K562 (cell line): ENCODE measurements around the gene TMEM88. TPM values are rescaled to one million over a fixed set of nuclear protein-coding genes. Genes with fewer than 3 reads are reported as not detected.

ENCODE experiments used
- BRD9 ChIP-seq: fragments of 450-650 bp; IDR thresholded peaks from 2 replicates; pipeline ENCODE4 v1.6.1; 2018; ENCODE audit warnings: low read depth; ENCODE audit not compliant: partially characterized antibody
- CEBPG ChIP-seq, 3 experiments: fragments of 200-800 bp in 1 of 3; sonication (Bioruptor generic) in 1 of 3; sonication (generic) in 1 of 3; formaldehyde crosslinking in 1 of 3; IDR thresholded peaks in 2 of 3; conservative IDR thresholded peaks in 1 of 3; 2 replicates each; pipeline versions ENCODE4 v1.6.1 to v1.8.0; 2016 to 2022; ENCODE audit warnings: missing compliant biosample characterization in 2 of 3, missing genetic modification characterization in 2 of 3, mild to moderate bottlenecking in 1 of 3, missing genetic modification reagents in 1 of 3
- CREB1 ChIP-seq, 2 experiments: sonication (generic) in 1 of 2; formaldehyde crosslinking in 1 of 2; IDR thresholded peaks; 2 replicates each; pipeline versions ENCODE4 v1.6.1 to v1.8.0; 2012 to 2022; ENCODE audit warnings: inconsistent platforms in 1 of 2, mild to moderate bottlenecking in 1 of 2, missing genetic modification reagents in 1 of 2, moderate library complexity in 1 of 2
- ILF3 ChIP-seq: fragments of 450-650 bp; IDR thresholded peaks from 2 replicates; pipeline ENCODE4 v1.6.1; 2018; ENCODE audit warnings: antibody characterized with exemption, mild to moderate bottlenecking, moderate library complexity, borderline replicate concordance
- MAFK ChIP-seq: IDR thresholded peaks from 2 replicates; pipeline ENCODE4 v1.6.1; 2011; ENCODE audit warnings: low read length, improper control_type of control experiment
- PHF21A ChIP-seq: fragments of 450-650 bp; IDR thresholded peaks from 2 replicates; pipeline ENCODE4 v1.6.1; 2017; ENCODE audit warnings: low read depth, borderline replicate concordance
- PTRF ChIP-seq: fragments of 450-650 bp; IDR thresholded peaks from 2 replicates; pipeline ENCODE4 v1.6.1; 2016; ENCODE audit warnings: mild to moderate bottlenecking, missing genetic modification characterization, missing compliant biosample characterization
- SPI1 ChIP-seq: IDR thresholded peaks from 2 replicates; pipeline ENCODE4 v1.6.1; 2011; ENCODE audit warnings: low read depth, low read length, control low read depth, borderline replicate concordance
- TAF1 ChIP-seq: IDR thresholded peaks from 2 replicates; pipeline ENCODE4 v1.6.1; 2011; ENCODE audit warnings: mild to moderate bottlenecking, low read length, moderate library complexity; ENCODE audit not compliant: insufficient read depth, control insufficient read depth, severe bottlenecking; ENCODE audit errors: extremely low read depth
- ZBTB7A ChIP-seq: IDR thresholded peaks from 2 replicates; pipeline ENCODE4 v1.6.1; 2011; ENCODE audit warnings: low read depth, mild to moderate bottlenecking, low read length, moderate library complexity, borderline replicate concordance; ENCODE audit not compliant: control insufficient read depth
- ZBTB8A ChIP-seq: fragments of 450-650 bp; IDR thresholded peaks from 2 replicates; pipeline ENCODE4 v1.6.1; 2018; ENCODE audit warnings: mild to moderate bottlenecking, moderate library complexity; ENCODE audit not compliant: partially characterized antibody
- ZNF197 ChIP-seq: fragments of 200-800 bp; sonication (Bioruptor generic); IDR thresholded peaks from 2 replicates; pipeline ENCODE4 v1.6.1; 2016; ENCODE audit warnings: low read depth, missing genetic modification characterization, missing compliant biosample characterization
- ZNF354B ChIP-seq: fragments of 250-450 bp; sonication (Bioruptor Pico); IDR thresholded peaks from 2 replicates; pipeline ENCODE4 v1.4.0; 2020
- ZNF707 ChIP-seq: fragments of 250-450 bp; sonication (Bioruptor Pico); conservative IDR thresholded peaks from 2 replicates; pipeline ENCODE4 v1.8.0; 2022; ENCODE audit warnings: inconsistent platforms, mild to moderate bottlenecking, moderate library complexity
- ZNF717 ChIP-seq: fragments of 250-450 bp; sonication (Bioruptor Pico); IDR thresholded peaks from 2 replicates; pipeline ENCODE4 v1.5.0; 2021
- polyA plus RNA-seq, 8 experiments: library from polyadenylated mRNA; depleted of rRNA in 4 of 8; stranded (reverse) in 5 of 8; unstranded in 3 of 8; fragments of >200 nt; fragmentation: Nextera tagmentation in 2 of 8; fragmentation: Illumina TruSeq in 1 of 8; extraction: Ambion mirVana in 2 of 8; extraction: Trizol in 1 of 8; gene quantifications; 2 replicates each; pipeline versions ENCODE4 v1.2.1 to v1.2.3, GENCODE V29; 2011 to 2014; ENCODE audit warnings: inconsistent platforms in 1 of 8, missing spikeins in 1 of 8
- total RNA-seq, 7 experiments: library from RNA; depleted of rRNA in 6 of 7; stranded (reverse); fragments of >200 nt in 6 of 7; fragmentation: Illumina TruSeq in 2 of 7; extraction: Trizol in 2 of 7; gene quantifications; 2 replicates each; pipeline versions ENCODE4 v1.2.1 to v1.2.3, GENCODE V29; 2011 to 2021; ENCODE audit warnings: low replicate concordance in 1 of 7
- TF ChIP-seq, protein P1 (sequence below), 3 experiments: fragments of 200-800 bp in 1 of 3; fragments of 250-450 bp in 1 of 3; fragments of 450-650 bp in 1 of 3; sonication (Bioruptor Pico) in 1 of 3; sonication (Bioruptor generic) in 1 of 3; formaldehyde crosslinking in 1 of 3; IDR thresholded peaks; 2 replicates each; pipeline versions ENCODE4 v1.6.1 to v1.8.0; 2016 to 2022; ENCODE audit warnings: mild to moderate bottlenecking in 2 of 3, missing genetic modification characterization in 2 of 3, missing compliant biosample characterization in 1 of 3, moderate library complexity in 1 of 3
- TF ChIP-seq, protein P2 (sequence below): fragments of 450-650 bp; formaldehyde crosslinking; IDR thresholded peaks from 2 replicates; pipeline ENCODE4 v1.4.0; 2022; ENCODE audit warnings: mild to moderate bottlenecking, moderate library complexity
- TF ChIP-seq, protein P3 (sequence below): sonication (generic); formaldehyde crosslinking; IDR thresholded peaks from 2 replicates; pipeline ENCODE4 v1.9.0; 2022; ENCODE audit warnings: mild to moderate bottlenecking, missing genetic modification reagents
- TF ChIP-seq, protein P4 (sequence below), 3 experiments: IDR thresholded peaks in 2 of 3; conservative IDR thresholded peaks in 1 of 3; 2 replicates each; pipeline ENCODE4 v1.5.1; 2011 to 2012; ENCODE audit warnings: low read length in 3 of 3, mild to moderate bottlenecking in 3 of 3, control low read depth in 2 of 3, improper control_type of control experiment in 1 of 3, inconsistent platforms in 1 of 3, low read depth in 1 of 3, mixed read lengths in 1 of 3, moderate library complexity in 1 of 3; ENCODE audit not compliant: insufficient read depth in 2 of 3

TMEM88 gene
- total and polyA plus RNA-seq, 9 of the 15 experiments (the other 6 are each of a cell fraction or from before 2014, with no cell fraction given), result 0.10 to 1.4 (median 0.36) TPM; not detected in 3

DNA sequence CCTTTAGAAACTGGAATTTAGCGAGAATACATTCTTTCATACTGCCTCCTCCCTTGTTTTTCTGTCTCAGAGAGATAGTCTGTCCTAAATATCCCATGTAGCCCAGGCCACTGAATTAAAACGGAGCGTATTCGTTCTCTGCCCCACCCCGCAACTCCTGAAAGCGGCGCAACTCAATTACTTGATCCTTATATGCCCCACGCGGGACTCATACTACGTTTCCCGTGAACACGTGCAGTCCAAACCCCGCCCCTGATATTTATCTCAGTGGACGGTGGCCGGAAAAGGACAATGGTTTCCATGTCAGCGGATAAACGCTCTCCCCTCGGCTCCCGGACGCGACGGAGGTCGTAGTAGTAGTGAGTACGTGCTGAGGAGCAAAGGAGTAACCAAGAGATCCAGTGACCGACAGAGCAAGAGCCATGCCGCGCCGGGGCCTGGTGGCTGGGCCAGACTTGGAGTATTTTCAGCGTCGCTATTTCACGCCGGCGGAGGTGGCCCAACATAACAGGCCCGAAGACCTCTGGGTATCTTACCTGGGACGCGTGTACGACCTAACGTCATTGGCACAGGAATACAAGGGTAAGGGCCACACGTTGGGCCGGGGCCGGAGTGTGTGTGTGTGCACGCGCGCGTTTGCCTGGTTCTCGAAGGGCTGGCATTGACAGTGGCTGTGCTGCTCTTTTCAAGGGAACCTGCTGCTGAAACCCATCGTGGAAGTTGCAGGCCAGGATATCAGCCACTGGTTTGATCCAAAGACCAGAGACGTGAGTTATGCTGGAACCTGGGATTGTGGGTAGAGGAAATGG is 3.1 kb downstream of the TMEM88 start, which contains the start of gene CYB5D1 (continued):
- TF ChIP-seq, protein P1, sequence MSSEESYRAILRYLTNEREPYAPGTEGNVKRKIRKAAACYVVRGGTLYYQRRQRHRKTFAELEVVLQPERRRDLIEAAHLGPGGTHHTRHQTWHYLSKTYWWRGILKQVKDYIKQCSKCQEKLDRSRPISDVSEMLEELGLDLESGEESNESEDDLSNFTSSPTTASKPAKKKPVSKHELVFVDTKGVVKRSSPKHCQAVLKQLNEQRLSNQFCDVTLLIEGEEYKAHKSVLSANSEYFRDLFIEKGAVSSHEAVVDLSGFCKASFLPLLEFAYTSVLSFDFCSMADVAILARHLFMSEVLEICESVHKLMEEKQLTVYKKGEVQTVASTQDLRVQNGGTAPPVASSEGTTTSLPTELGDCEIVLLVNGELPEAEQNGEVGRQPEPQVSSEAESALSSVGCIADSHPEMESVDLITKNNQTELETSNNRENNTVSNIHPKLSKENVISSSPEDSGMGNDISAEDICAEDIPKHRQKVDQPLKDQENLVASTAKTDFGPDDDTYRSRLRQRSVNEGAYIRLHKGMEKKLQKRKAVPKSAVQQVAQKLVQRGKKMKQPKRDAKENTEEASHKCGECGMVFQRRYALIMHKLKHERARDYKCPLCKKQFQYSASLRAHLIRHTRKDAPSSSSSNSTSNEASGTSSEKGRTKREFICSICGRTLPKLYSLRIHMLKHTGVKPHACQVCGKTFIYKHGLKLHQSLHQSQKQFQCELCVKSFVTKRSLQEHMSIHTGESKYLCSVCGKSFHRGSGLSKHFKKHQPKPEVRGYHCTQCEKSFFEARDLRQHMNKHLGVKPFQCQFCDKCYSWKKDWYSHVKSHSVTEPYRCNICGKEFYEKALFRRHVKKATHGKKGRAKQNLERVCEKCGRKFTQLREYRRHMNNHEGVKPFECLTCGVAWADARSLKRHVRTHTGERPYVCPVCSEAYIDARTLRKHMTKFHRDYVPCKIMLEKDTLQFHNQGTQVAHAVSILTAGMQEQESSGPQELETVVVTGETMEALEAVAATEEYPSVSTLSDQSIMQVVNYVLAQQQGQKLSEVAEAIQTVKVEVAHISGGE (CRISPR knock-in tag; IDR thresholded peaks at IDR 0.05), result no peak
- TF ChIP-seq ZBTB7A, result no peak
- no peak for TF ChIP-seq CEBPG (CRISPR knock-in tag; IDR thresholded peaks at IDR 0.05)
- no peak for TF ChIP-seq CEBPG (tag; conservative IDR thresholded peaks at IDR 0.05 in 1 of 2, IDR thresholded peaks at IDR 0.05 in 1 of 2)
- TF ChIP-seq, protein P2, sequence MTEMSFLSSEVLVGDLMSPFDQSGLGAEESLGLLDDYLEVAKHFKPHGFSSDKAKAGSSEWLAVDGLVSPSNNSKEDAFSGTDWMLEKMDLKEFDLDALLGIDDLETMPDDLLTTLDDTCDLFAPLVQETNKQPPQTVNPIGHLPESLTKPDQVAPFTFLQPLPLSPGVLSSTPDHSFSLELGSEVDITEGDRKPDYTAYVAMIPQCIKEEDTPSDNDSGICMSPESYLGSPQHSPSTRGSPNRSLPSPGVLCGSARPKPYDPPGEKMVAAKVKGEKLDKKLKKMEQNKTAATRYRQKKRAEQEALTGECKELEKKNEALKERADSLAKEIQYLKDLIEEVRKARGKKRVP (CRISPR knock-in tag), result no peak
- no peak; the same call in 1 of the 2 replicates for TF ChIP-seq ZNF197 (CRISPR knock-in tag)
- TF ChIP-seq ZNF717 (CRISPR knock-in tag), result no peak
- TF ChIP-seq PTRF (tag), result no peak
- no peak for TF ChIP-seq PHF21A
- no peak for TF ChIP-seq ILF3
- TF ChIP-seq SPI1, result no peak
- TF ChIP-seq MAFK, result no peak
- TF ChIP-seq, protein P3, sequence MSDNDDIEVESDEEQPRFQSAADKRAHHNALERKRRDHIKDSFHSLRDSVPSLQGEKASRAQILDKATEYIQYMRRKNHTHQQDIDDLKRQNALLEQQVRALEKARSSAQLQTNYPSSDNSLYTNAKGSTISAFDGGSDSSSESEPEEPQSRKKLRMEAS (CRISPR knock-in tag), result peak; percentile 79
- no peak for TF ChIP-seq ZNF354B
- TF ChIP-seq, protein P4, sequence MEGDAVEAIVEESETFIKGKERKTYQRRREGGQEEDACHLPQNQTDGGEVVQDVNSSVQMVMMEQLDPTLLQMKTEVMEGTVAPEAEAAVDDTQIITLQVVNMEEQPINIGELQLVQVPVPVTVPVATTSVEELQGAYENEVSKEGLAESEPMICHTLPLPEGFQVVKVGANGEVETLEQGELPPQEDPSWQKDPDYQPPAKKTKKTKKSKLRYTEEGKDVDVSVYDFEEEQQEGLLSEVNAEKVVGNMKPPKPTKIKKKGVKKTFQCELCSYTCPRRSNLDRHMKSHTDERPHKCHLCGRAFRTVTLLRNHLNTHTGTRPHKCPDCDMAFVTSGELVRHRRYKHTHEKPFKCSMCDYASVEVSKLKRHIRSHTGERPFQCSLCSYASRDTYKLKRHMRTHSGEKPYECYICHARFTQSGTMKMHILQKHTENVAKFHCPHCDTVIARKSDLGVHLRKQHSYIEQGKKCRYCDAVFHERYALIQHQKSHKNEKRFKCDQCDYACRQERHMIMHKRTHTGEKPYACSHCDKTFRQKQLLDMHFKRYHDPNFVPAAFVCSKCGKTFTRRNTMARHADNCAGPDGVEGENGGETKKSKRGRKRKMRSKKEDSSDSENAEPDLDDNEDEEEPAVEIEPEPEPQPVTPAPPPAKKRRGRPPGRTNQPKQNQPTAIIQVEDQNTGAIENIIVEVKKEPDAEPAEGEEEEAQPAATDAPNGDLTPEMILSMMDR (IDR thresholded peaks at IDR 0.05 in 2 of 3, conservative IDR thresholded peaks at IDR 0.05 in 1 of 3; ENCODE audit: insufficient read depth in 2 of 3, low read depth in 1 of 3, low read length in 3 of 3), result 0 out of 6 replicates have a peak, but pooled peaks of 1 of the 3 experiments have one; percentile 0
- TF ChIP-seq TAF1, result peak; percentile 40
- no peak for TF ChIP-seq ZNF707 (CRISPR knock-in tag)
- peak; percentile 66 for TF ChIP-seq BRD9
- TF ChIP-seq ZBTB8A, result no peak
- no peak; the same call in 1 of the 2 replicates for TF ChIP-seq CREB1 (IDR thresholded peaks at IDR 0.05)
- no peak for TF ChIP-seq CREB1 (CRISPR knock-in tag; IDR thresholded peaks at IDR 0.05)
